Measurements from ENCODE around the gene MED12L.

MED12L gene

GRCh38 chr3:151478335-151478697 lies 392.9 kb downstream of the MED12L start:
- in situ Hi-C loops (cut with MboI; ENCODE audit: low sequenced_read_pairs) = no loop called here

GRCh38 chr3:151479452-151479851 lies 394.0 kb downstream of the MED12L start:
- in situ Hi-C loops (cut with MboI; ENCODE audit: low sequenced_read_pairs) = no loop called here

- in situ Hi-C loops (cut with MboI; ENCODE audit: low sequenced_read_pairs) = no loop called here
Measured at GRCh38 chr3:151480492-151480891, 395.0 kb downstream of the MED12L start.

GRCh38 chr3:151483488-151483887 lies 398.0 kb downstream of the MED12L start:
- in situ Hi-C loops (cut with MboI; ENCODE audit: low sequenced_read_pairs) = no loop called here

GRCh38 chr3:151483961-151484520 lies 398.6 kb downstream of the MED12L start:
- in situ Hi-C loops (cut with MboI; ENCODE audit: low sequenced_read_pairs) = no loop called here
